ENCODE results near the gene RAP2A.

The RAP2A gene

DNA sequence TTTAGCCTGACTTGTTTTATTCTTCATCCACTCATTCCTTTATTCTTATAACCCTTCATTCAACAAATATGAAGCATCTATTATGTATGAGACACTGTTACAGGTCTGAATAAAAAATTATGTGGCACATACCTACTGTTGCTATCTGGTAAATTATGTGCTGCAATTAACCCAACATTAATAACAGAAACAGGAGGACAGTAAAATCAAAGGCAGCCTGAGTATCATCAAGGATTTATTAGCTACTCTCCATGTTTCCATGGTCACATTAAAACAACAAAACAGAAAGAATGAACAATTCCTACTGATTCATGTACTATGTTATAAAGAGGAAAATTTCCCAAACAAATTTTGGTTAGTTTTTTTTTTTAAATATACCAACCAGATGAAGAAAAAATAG lies 43.9 kb downstream of the RAP2A start:
- H3K4me3 ChIP-seq (ENCODE audit: low read depth in 1 of 2, low read length in 1 of 2): no peak overlapping the region
- TF ChIP-seq, protein P1, sequence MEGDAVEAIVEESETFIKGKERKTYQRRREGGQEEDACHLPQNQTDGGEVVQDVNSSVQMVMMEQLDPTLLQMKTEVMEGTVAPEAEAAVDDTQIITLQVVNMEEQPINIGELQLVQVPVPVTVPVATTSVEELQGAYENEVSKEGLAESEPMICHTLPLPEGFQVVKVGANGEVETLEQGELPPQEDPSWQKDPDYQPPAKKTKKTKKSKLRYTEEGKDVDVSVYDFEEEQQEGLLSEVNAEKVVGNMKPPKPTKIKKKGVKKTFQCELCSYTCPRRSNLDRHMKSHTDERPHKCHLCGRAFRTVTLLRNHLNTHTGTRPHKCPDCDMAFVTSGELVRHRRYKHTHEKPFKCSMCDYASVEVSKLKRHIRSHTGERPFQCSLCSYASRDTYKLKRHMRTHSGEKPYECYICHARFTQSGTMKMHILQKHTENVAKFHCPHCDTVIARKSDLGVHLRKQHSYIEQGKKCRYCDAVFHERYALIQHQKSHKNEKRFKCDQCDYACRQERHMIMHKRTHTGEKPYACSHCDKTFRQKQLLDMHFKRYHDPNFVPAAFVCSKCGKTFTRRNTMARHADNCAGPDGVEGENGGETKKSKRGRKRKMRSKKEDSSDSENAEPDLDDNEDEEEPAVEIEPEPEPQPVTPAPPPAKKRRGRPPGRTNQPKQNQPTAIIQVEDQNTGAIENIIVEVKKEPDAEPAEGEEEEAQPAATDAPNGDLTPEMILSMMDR (IDR thresholded peaks at IDR 0.05): no peak
- H3K4me1 ChIP-seq (ENCODE audit: control insufficient read depth in 1 of 2, insufficient read depth in 1 of 2, low read depth in 1 of 2, low read length in 1 of 2): no peaks in the 10 kb centered on the region
- H3K27me3 ChIP-seq: no peaks in the 10 kb centered on the region
- H3K9me3 ChIP-seq: no peaks in the 10 kb centered on the region
- H3K36me3 ChIP-seq: no peaks in the 10 kb centered on the region
- no peak overlapping the region for H3K27ac ChIP-seq

- no peak overlapping the region for H3K4me3 ChIP-seq (ENCODE audit: low read depth in 1 of 2, low read length in 1 of 2)
- H3K27me3 ChIP-seq: no peaks in the 10 kb centered on the region
- TF ChIP-seq, protein P1 (IDR thresholded peaks at IDR 0.05): no peak
- H3K27ac ChIP-seq: no peak overlapping the region
- H3K9me3 ChIP-seq: no peaks in the 10 kb centered on the region
- no peaks in the 10 kb centered on the region for H3K36me3 ChIP-seq
- no peaks in the 10 kb centered on the region for H3K4me1 ChIP-seq (ENCODE audit: control insufficient read depth in 1 of 2, insufficient read depth in 1 of 2, low read depth in 1 of 2, low read length in 1 of 2)
These were observed 44.3 kb downstream of the RAP2A start for GRCh38 chr13:97478247-97478646.

DNA sequence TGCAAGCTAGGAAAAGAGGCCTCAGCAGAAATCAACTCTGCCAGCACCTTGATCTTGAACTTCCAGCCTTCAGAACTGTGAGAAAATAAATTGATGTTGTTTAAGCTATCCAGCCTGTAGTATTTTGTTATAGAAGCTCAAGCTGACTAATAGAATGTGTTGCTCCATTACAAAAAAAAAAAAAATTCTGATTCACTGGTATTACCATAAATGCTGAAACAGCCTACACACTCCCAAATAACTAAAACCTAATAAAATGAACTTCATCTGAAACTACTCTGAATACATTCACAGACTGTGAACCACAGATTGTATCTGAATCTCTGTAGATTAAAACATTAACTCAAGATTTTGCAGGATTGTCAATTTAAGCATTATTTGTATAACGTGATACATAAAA lies 49.5 kb downstream of the RAP2A start:
- no peaks in the 10 kb centered on the region for H3K36me3 ChIP-seq
- TF ChIP-seq, protein P1 (IDR thresholded peaks at IDR 0.05): no peak
- no peaks in the 10 kb centered on the region for H3K27me3 ChIP-seq

DNA sequence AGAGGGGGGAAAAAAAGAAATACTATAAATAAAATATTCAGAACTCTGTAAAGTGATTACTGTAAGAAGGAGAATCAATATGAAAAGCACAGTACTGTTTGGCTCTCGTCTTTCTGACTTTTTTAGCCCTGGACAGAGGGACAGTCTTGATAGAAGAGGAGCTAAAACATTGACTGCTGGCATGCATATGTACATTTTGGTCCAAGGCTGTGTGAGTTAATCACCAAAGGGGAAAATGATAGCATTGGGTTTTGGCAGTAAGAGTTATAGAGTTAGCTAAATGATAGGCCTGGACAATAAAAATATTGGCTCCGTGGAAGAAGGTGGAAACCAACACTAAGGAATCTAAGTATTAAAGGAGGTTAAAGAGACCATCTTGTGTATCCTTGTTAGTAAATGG lies 50.3 kb downstream of the RAP2A start:
- no peaks in the 10 kb centered on the region for H3K4me1 ChIP-seq (ENCODE audit: control insufficient read depth in 1 of 2, insufficient read depth in 1 of 2, low read depth in 1 of 2, low read length in 1 of 2)
- TF ChIP-seq, protein P1 (IDR thresholded peaks at IDR 0.05): no peak

More for the DNA sequence above, 49.5 kb downstream of the RAP2A start:
- Histone ChIP-seq H3K9me3 (no peaks in the 10 kb centered on the region), H3K4me3 (ENCODE audit: low read depth in 1 of 2, low read length in 1 of 2) (no peak overlapping the region), H3K27ac (no peak overlapping the region), H3K4me1 (ENCODE audit: control insufficient read depth in 1 of 2, insufficient read depth in 1 of 2, low read depth in 1 of 2, low read length in 1 of 2) (no peaks in the 10 kb centered on the region)

DNA sequence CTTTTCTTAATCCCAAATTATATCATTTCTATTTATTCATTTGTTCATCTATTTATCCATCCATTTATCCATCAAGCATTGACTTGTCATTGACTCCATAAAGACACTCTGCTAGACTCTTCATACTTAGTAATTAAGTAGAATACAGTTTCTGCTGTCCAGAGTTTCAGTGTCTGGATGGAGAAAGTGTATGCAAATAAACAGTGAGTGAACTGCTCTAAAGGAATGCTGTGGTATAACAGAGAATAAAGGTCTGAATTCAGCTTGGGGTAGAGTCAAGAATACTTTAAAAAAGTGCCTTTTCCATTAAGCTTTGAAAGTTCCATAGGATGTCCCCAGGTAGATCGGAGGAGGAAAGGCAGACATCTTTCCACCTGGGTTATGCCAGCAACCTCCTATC lies 51.4 kb downstream of the RAP2A start:
- no peak overlapping the region for H3K4me3 ChIP-seq (ENCODE audit: low read depth in 1 of 2, low read length in 1 of 2)
- no peaks in the 10 kb centered on the region for H3K36me3 ChIP-seq
- TF ChIP-seq, protein P1 (IDR thresholded peaks at IDR 0.05): no peak
- H3K9me3 ChIP-seq: no peaks in the 10 kb centered on the region
- no peaks in the 10 kb centered on the region for H3K4me1 ChIP-seq (ENCODE audit: control insufficient read depth in 1 of 2, insufficient read depth in 1 of 2, low read depth in 1 of 2, low read length in 1 of 2)
- H3K27me3 ChIP-seq: no peaks in the 10 kb centered on the region
- no peak overlapping the region for H3K27ac ChIP-seq

More for the DNA sequence above, 50.3 kb downstream of the RAP2A start:
- H3K4me3 ChIP-seq (ENCODE audit: low read depth in 1 of 2, low read length in 1 of 2): no peak overlapping the region
- no peaks in the 10 kb centered on the region for H3K9me3 ChIP-seq
- no peaks in the 10 kb centered on the region for H3K36me3 ChIP-seq
- no peak overlapping the region for H3K27ac ChIP-seq
- H3K27me3 ChIP-seq: no peaks in the 10 kb centered on the region

All from neutrophil (primary cell).